ENCODE data around the gene CHRDL2. TPM values are rescaled to one million over a fixed set of nuclear protein-coding genes. Genes with fewer than 3 reads are reported as not detected.
A peak's percentile ranks its signal among the peaks of the same experiment; 100 is the strongest.

The CHRDL2 gene
- total RNA-seq, 4 donors from 2014 or later = not detected

GRCh38 chr11:74744277-74744676 is 13.1 kb upstream of the CHRDL2 start:
- no peak for TF ChIP-seq CTCF (IDR thresholded peaks at IDR 0.05)
- intact Hi-C loops (cut with DNase I; ENCODE audit: low total_unique reads) = no loop called here
- no peak overlapping the region for H3K4me3 ChIP-seq (ENCODE audit: low read depth, poor library complexity, severe bottlenecking)
- WGBS, 2 donors = 51 to 58% methylated on average over 4 of the region's 4 CpGs
- peak in 1 of 2 donors; percentile 53 for DNase-seq (ENCODE audit: low spot score in 2 of 2)

- TF ChIP-seq POLR2A (IDR thresholded peaks at IDR 0.05) = no peak
- TF ChIP-seq CTCF (IDR thresholded peaks at IDR 0.05) = no peak
- intact Hi-C loops (cut with DNase I; ENCODE audit: low total_unique reads) = no loop called here
- peak in 1 of 2 donors; percentile 1 for DNase-seq (ENCODE audit: low spot score in 2 of 2)
- H3K4me3 ChIP-seq (ENCODE audit: low read depth, poor library complexity, severe bottlenecking) = no peak overlapping the region
Measured at GRCh38 chr11:74743640-74744039, 12.4 kb upstream of the CHRDL2 start.

- intact Hi-C loops (cut with DNase I; ENCODE audit: low total_unique reads) = no loop called here
- H3K4me3 ChIP-seq (ENCODE audit: low read depth, poor library complexity, severe bottlenecking) = no peak overlapping the region
- DNase-seq (ENCODE audit: low spot score in 2 of 2) = no peak
- WGBS, 2 donors = 88 to 92% methylated on average over 4 of the region's 4 CpGs
- TF ChIP-seq POLR2A (IDR thresholded peaks at IDR 0.05) = no peak
- no peak for TF ChIP-seq CTCF (IDR thresholded peaks at IDR 0.05)
Measured at GRCh38 chr11:74742070-74742469, 10.8 kb upstream of the CHRDL2 start.

- 20 to 21% methylated on average over 8 of the region's 8 CpGs for WGBS, 2 donors
- intact Hi-C loops (cut with DNase I; ENCODE audit: low total_unique reads) = loop anchor here (1.0 kb wide), 1 partner anchor 17 kb away; no protein-coding TSS in a partner anchor
- no peak for TF ChIP-seq POLR2A (IDR thresholded peaks at IDR 0.05)
- peak in 1 of 3 donors; percentile 18 for TF ChIP-seq CTCF (IDR thresholded peaks at IDR 0.05)
- H3K4me3 ChIP-seq (ENCODE audit: low read depth, poor library complexity, severe bottlenecking) = no peak overlapping the region
- peak in 1 of 2 donors; percentile 84 for DNase-seq (ENCODE audit: low spot score in 2 of 2)
Measured at GRCh38 chr11:74739546-74740270, 8.5 kb upstream of the CHRDL2 start.

DNA sequence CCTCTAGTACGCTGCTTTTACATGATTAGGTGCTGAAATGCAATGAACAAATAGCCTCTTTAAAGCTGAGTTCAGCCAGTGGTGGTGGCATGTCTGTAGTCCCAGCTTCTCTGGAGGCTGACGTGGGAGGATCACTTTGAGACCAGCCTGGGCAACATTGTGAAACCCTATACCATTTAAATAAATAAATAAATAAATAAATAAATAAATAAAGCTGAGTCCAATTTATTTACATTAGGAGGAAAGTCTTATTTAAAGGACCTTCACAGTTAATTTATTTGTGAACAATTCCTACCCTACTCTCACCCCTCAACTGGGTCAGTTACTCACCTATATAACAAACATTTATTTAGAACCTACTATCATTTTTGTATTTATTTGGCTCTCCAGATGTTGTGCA is 4.8 kb upstream of the CHRDL2 start:
- intact Hi-C loops (cut with DNase I; ENCODE audit: low total_unique reads) = no loop called here
- H3K4me3 ChIP-seq (ENCODE audit: low read depth, poor library complexity, severe bottlenecking) = no peak overlapping the region
- DNase-seq (ENCODE audit: low spot score in 2 of 2) = peak in 1 of 2 donors; percentile 10
- no peak for TF ChIP-seq POLR2A (IDR thresholded peaks at IDR 0.05)
- 91 to 97% methylated on average over 2 of the region's 2 CpGs for WGBS, 2 donors

GRCh38 chr11:74735365-74735928 is 4.2 kb upstream of the CHRDL2 start:
- intact Hi-C loops (cut with DNase I; ENCODE audit: low total_unique reads) = no loop called here
- no peak for TF ChIP-seq CTCF (IDR thresholded peaks at IDR 0.05)
- no peak for TF ChIP-seq POLR2A (IDR thresholded peaks at IDR 0.05)
- no peak for DNase-seq (ENCODE audit: low spot score in 2 of 2)
- 81 to 83% methylated on average over 6 of the region's 6 CpGs for WGBS, 2 donors
- no peak overlapping the region for H3K4me3 ChIP-seq (ENCODE audit: low read depth, poor library complexity, severe bottlenecking)
